ENCODE results near the gene CFAP20DC.

The CFAP20DC gene

DNA sequence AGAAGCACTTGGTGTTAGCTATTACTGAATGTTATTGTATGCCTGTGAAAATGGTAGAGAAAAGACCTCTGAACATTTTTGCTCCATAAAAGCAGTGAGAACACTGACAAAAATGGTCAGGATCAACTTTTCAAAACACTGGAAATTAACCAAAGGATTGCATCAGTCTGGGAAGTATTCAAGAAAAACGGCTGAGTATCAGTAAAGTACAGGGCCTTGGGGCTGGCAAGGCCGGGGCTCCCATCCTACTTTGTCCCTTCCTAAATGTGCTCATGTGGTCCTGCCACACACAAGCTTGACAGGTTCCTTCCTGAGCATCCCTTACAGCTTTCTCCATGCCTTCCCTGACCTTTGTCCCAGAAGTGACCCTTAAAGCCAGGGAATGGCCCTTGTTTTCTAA is 84.0 kb downstream of the CFAP20DC start:
- CTCF ChIA-PET, result no interaction called here
- no peak for DNase-seq (ENCODE audit: extremely low spot score)
- TF ChIP-seq, protein P1, sequence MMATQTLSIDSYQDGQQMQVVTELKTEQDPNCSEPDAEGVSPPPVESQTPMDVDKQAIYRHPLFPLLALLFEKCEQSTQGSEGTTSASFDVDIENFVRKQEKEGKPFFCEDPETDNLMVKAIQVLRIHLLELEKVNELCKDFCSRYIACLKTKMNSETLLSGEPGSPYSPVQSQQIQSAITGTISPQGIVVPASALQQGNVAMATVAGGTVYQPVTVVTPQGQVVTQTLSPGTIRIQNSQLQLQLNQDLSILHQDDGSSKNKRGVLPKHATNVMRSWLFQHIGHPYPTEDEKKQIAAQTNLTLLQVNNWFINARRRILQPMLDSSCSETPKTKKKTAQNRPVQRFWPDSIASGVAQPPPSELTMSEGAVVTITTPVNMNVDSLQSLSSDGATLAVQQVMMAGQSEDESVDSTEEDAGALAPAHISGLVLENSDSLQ (IDR thresholded peaks at IDR 0.05), result no peak
- TF ChIP-seq SUZ12 (IDR thresholded peaks at IDR 0.05) (no peak), HDGF (IDR thresholded peaks at IDR 0.05; ENCODE audit: borderline replicate concordance) (no peak)
- POLR2A ChIA-PET, result no interaction called here

- DNase-seq (ENCODE audit: extremely low spot score), result no peak
- TF ChIP-seq ELF4 (IDR thresholded peaks at IDR 0.05) (no peak), NFRKB (IDR thresholded peaks at IDR 0.05) (no peak), SP1 (IDR thresholded peaks at IDR 0.05) (no peak), HDGF (IDR thresholded peaks at IDR 0.05; ENCODE audit: borderline replicate concordance) (no peak), ARNT (IDR thresholded peaks at IDR 0.05) (no peak), TARDBP (IDR thresholded peaks at IDR 0.05) (no peak), FOXK2 (IDR thresholded peaks at IDR 0.05) (no peak), FOXM1 (IDR thresholded peaks at IDR 0.05; ENCODE audit: borderline replicate concordance) (no peak), LEF1 (IDR thresholded peaks at IDR 0.05; ENCODE audit: borderline replicate concordance) (no peak), CTBP1 (IDR thresholded peaks at IDR 0.05; ENCODE audit: borderline replicate concordance) (no peak), FOXA1 (IDR thresholded peaks at IDR 0.05) (no peak), BHLHE40 (IDR thresholded peaks at IDR 0.05; ENCODE audit: borderline replicate concordance) (no peak), SUZ12 (IDR thresholded peaks at IDR 0.05) (no peak), L3MBTL2 (conservative IDR thresholded peaks at IDR 0.05) (no peak), ZNF384 (IDR thresholded peaks at IDR 0.05) (no peak)
- TF ChIP-seq, protein P1 (IDR thresholded peaks at IDR 0.05), result no peak
- POLR2A ChIA-PET, result no interaction called here
- CTCF ChIA-PET, result no interaction called here
Observed at GRCh38 chr3:58963928-58964503, 85.8 kb downstream of the CFAP20DC start.

- no peak for TF ChIP-seq FOXK2 (IDR thresholded peaks at IDR 0.05)
- TF ChIP-seq BHLHE40 (IDR thresholded peaks at IDR 0.05; ENCODE audit: borderline replicate concordance), result no peak
- TF ChIP-seq FOXM1 (IDR thresholded peaks at IDR 0.05; ENCODE audit: borderline replicate concordance), result no peak
- no peak for TF ChIP-seq TARDBP (IDR thresholded peaks at IDR 0.05)
- TF ChIP-seq FOXA1 (IDR thresholded peaks at IDR 0.05), result no peak
- no peak for TF ChIP-seq HDGF (IDR thresholded peaks at IDR 0.05; ENCODE audit: borderline replicate concordance)
- TF ChIP-seq ZNF384 (IDR thresholded peaks at IDR 0.05), result no peak
- TF ChIP-seq ARNT (IDR thresholded peaks at IDR 0.05), result no peak
- no peak for TF ChIP-seq SP1 (IDR thresholded peaks at IDR 0.05)
- no peak for TF ChIP-seq NFRKB (IDR thresholded peaks at IDR 0.05)
- TF ChIP-seq, protein P1 (IDR thresholded peaks at IDR 0.05), result no peak
- no peak for TF ChIP-seq L3MBTL2 (conservative IDR thresholded peaks at IDR 0.05)
- TF ChIP-seq CTBP1 (IDR thresholded peaks at IDR 0.05; ENCODE audit: borderline replicate concordance), result no peak
- POLR2A ChIA-PET, result no interaction called here
Observed at GRCh38 chr3:58962816-58963215, 87.0 kb downstream of the CFAP20DC start.

DNA sequence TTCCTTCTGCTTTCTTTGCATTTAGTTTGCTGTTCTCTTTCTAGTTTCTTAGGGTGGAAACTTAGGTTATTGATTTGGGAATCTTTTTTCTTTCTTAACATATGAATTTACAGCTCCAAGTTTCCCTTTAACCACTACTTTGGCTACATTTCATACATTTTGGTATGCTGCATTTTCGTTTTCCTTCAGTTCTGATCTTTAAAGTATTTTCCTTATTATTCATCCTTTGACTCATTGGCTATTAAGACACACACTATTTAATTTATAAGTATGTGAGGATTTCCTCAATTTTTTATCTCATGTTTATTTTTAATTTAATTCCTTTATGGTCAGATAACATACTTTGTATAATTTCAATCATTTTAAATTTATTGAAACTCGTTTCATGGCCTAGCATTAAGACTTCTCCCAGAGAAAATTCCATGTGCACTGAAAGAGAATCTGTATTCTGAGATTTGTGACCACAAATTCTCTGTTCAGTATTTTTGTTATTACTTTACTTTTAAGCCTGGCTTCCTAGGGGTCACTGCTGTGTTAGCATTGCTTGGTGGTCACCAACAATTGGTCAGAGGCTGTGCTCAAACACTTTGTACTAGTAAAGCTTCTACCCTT is 87.7 kb downstream of the CFAP20DC start:
- ChIA-PET CTCF (no interaction called here), POLR2A (no interaction called here)
- TF ChIP-seq ZNF384 (IDR thresholded peaks at IDR 0.05), result no peak
- TF ChIP-seq SP1 (IDR thresholded peaks at IDR 0.05), result no peak
- no peak for TF ChIP-seq HDGF (IDR thresholded peaks at IDR 0.05; ENCODE audit: borderline replicate concordance)
- TF ChIP-seq ELF4 (IDR thresholded peaks at IDR 0.05), result no peak
- no peak for TF ChIP-seq FOXM1 (IDR thresholded peaks at IDR 0.05; ENCODE audit: borderline replicate concordance)
- TF ChIP-seq TARDBP (IDR thresholded peaks at IDR 0.05), result no peak
- no peak for TF ChIP-seq L3MBTL2 (conservative IDR thresholded peaks at IDR 0.05)
- TF ChIP-seq, protein P1 (IDR thresholded peaks at IDR 0.05), result no peak
- TF ChIP-seq BHLHE40 (IDR thresholded peaks at IDR 0.05; ENCODE audit: borderline replicate concordance), result no peak
- no peak for TF ChIP-seq LEF1 (IDR thresholded peaks at IDR 0.05; ENCODE audit: borderline replicate concordance)
- no peak for TF ChIP-seq ARNT (IDR thresholded peaks at IDR 0.05)
- no peak for TF ChIP-seq CTBP1 (IDR thresholded peaks at IDR 0.05; ENCODE audit: borderline replicate concordance)
- TF ChIP-seq SUZ12 (IDR thresholded peaks at IDR 0.05), result no peak
- no peak for TF ChIP-seq NFRKB (IDR thresholded peaks at IDR 0.05)
- TF ChIP-seq FOXA1 (IDR thresholded peaks at IDR 0.05), result no peak
- no peak for TF ChIP-seq FOXK2 (IDR thresholded peaks at IDR 0.05)
- no peak for DNase-seq (ENCODE audit: extremely low spot score)

More at GRCh38 chr3:58962816-58963215, 87.0 kb downstream of the CFAP20DC start:
- CTCF ChIA-PET, result no interaction called here
- no peak for DNase-seq (ENCODE audit: extremely low spot score)

- ChIA-PET POLR2A (no interaction called here), CTCF (no interaction called here)
- no peak for TF ChIP-seq ELF4 (IDR thresholded peaks at IDR 0.05)
- TF ChIP-seq FOXM1 (IDR thresholded peaks at IDR 0.05; ENCODE audit: borderline replicate concordance), result no peak
- no peak for TF ChIP-seq FOXK2 (IDR thresholded peaks at IDR 0.05)
- no peak for TF ChIP-seq SUZ12 (IDR thresholded peaks at IDR 0.05)
- no peak for TF ChIP-seq BHLHE40 (IDR thresholded peaks at IDR 0.05; ENCODE audit: borderline replicate concordance)
- TF ChIP-seq LEF1 (IDR thresholded peaks at IDR 0.05; ENCODE audit: borderline replicate concordance), result no peak
- TF ChIP-seq TARDBP (IDR thresholded peaks at IDR 0.05), result no peak
- TF ChIP-seq L3MBTL2 (conservative IDR thresholded peaks at IDR 0.05), result no peak
- TF ChIP-seq ZNF384 (IDR thresholded peaks at IDR 0.05), result no peak
- TF ChIP-seq, protein P1 (IDR thresholded peaks at IDR 0.05), result no peak
- no peak for TF ChIP-seq ARNT (IDR thresholded peaks at IDR 0.05)
- no peak for TF ChIP-seq CTBP1 (IDR thresholded peaks at IDR 0.05; ENCODE audit: borderline replicate concordance)
- TF ChIP-seq HDGF (IDR thresholded peaks at IDR 0.05; ENCODE audit: borderline replicate concordance), result no peak
- TF ChIP-seq FOXA1 (IDR thresholded peaks at IDR 0.05), result no peak
- no peak for TF ChIP-seq NFRKB (IDR thresholded peaks at IDR 0.05)
- DNase-seq (ENCODE audit: extremely low spot score), result no peak
Observed at GRCh38 chr3:58955308-58955707, 94.5 kb downstream of the CFAP20DC start.
